Measurements from ENCODE around the gene LYSMD1.

The LYSMD1 gene

GRCh38 chr1:151132335-151133017 is 33.2 kb downstream of the LYSMD1 start:
- TF ChIP-seq ESRRG (CRISPR knock-in tag; IDR thresholded peaks at IDR 0.05), result no peak
- no peak for TF ChIP-seq ZNF8 (CRISPR knock-in tag; IDR thresholded peaks at IDR 0.05)
- no peak for TF ChIP-seq ZC3H10 (CRISPR knock-in tag; IDR thresholded peaks at IDR 0.05)
- TF ChIP-seq PPARA (CRISPR knock-in tag; IDR thresholded peaks at IDR 0.05; ENCODE audit: borderline replicate concordance), result no peak
- ATAC-seq, result no peak

DNA sequence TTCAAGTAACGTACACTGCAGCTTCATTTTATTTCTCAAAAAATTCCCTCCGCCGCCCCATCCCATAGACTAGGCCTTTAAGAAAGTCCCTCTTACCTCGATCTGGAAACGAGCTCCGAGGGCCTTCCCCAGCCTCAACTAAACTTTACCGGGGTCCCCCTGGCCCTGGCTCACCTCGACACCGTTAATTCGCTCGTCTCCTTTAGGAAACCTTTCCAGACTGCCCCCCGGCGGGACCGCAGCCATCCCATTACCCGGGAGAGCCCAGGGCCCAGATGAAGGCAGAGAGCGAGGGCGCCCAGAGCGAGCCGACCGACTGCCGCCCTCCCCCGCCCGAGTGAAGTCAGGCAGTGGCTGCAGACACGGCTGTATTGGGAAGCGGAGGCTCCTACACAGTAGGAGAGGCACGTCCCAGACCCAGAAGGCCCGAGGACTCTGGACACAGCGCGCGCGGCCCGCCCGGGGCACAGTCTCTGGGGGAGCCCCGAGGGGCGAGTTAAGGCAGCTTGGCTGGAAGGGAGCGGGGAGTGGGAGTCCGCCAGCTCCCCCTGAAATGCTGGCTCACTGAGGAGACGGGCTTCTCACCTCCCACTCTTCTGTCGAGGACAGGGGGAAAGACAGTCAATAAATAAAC is 33.9 kb downstream of the LYSMD1 start:
- TF ChIP-seq POU6F1 (CRISPR knock-in tag; IDR thresholded peaks at IDR 0.05; ENCODE audit: borderline replicate concordance, low read depth), result no peak
- no peak for TF ChIP-seq ISL1 (CRISPR knock-in tag; IDR thresholded peaks at IDR 0.05)
- TF ChIP-seq ARNTL (CRISPR knock-in tag; IDR thresholded peaks at IDR 0.05; ENCODE audit: borderline replicate concordance, low read depth), result no peak
- TF ChIP-seq ZNF8 (CRISPR knock-in tag; IDR thresholded peaks at IDR 0.05), result no peak
- ATAC-seq, result no peak

- no peak for ATAC-seq
Measured at GRCh38 chr1:151130987-151131586, 34.6 kb downstream of the LYSMD1 start.

DNA sequence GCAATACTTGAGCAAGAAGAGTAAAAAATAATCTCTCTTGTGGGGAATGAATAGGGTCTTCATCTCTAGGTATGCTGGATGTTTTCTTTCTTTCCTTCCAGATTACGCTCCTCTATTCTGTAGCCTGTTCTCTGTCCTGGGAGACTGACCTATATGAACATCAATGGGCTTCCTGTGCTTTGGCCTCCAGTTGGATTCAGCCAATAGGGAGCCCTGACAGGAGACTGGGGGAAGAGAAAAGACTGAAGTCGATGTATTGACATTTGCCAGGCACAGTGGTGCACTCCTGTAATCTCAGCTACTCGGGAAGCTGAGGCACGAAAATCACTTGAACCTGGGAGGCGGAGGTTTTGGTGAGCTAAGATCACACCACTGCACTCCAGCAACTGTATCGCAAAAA is 36.9 kb downstream of the LYSMD1 start:
- ATAC-seq, result no peak; the same call in 2 of the 3 replicates

More at GRCh38 chr1:151130987-151131586, 34.6 kb downstream of the LYSMD1 start:
- TF ChIP-seq GLIS3 (CRISPR knock-in tag; IDR thresholded peaks at IDR 0.05) (no peak), ZFP30 (CRISPR knock-in tag; IDR thresholded peaks at IDR 0.05) (no peak), OSR1 (CRISPR knock-in tag; IDR thresholded peaks at IDR 0.05) (no peak), PPARA (CRISPR knock-in tag; IDR thresholded peaks at IDR 0.05; ENCODE audit: borderline replicate concordance) (no peak), ZNF8 (CRISPR knock-in tag; IDR thresholded peaks at IDR 0.05) (no peak), ARNTL (CRISPR knock-in tag; IDR thresholded peaks at IDR 0.05; ENCODE audit: borderline replicate concordance, low read depth) (no peak), PATZ1 (CRISPR knock-in tag; IDR thresholded peaks at IDR 0.05; ENCODE audit: borderline replicate concordance) (no peak), CSRNP3 (CRISPR knock-in tag; IDR thresholded peaks at IDR 0.05) (no peak), CSDC2 (CRISPR knock-in tag; IDR thresholded peaks at IDR 0.05) (no peak), ZNF565 (CRISPR knock-in tag; conservative IDR thresholded peaks at IDR 0.05; ENCODE audit: low read depth) (no peak), ZC3H10 (CRISPR knock-in tag; IDR thresholded peaks at IDR 0.05) (no peak), ZNF70 (CRISPR knock-in tag; IDR thresholded peaks at IDR 0.05) (no peak), BACH2 (CRISPR knock-in tag; IDR thresholded peaks at IDR 0.05; ENCODE audit: borderline replicate concordance) (no peak), TCF4 (CRISPR knock-in tag; IDR thresholded peaks at IDR 0.05; ENCODE audit: borderline replicate concordance) (no peak), ESRRG (CRISPR knock-in tag; IDR thresholded peaks at IDR 0.05) (no peak)

More for the DNA sequence above, 36.9 kb downstream of the LYSMD1 start:
- TF ChIP-seq GLIS3 (CRISPR knock-in tag; IDR thresholded peaks at IDR 0.05) (no peak), ZNF70 (CRISPR knock-in tag; IDR thresholded peaks at IDR 0.05) (no peak), OSR1 (CRISPR knock-in tag; IDR thresholded peaks at IDR 0.05) (no peak), ZFP3 (CRISPR knock-in tag; IDR thresholded peaks at IDR 0.05) (no peak), TCF4 (CRISPR knock-in tag; IDR thresholded peaks at IDR 0.05; ENCODE audit: borderline replicate concordance) (no peak), ZFP30 (CRISPR knock-in tag; IDR thresholded peaks at IDR 0.05) (no peak), ARNTL (CRISPR knock-in tag; IDR thresholded peaks at IDR 0.05; ENCODE audit: borderline replicate concordance, low read depth) (no peak), ISL1 (CRISPR knock-in tag; IDR thresholded peaks at IDR 0.05) (no peak), CSRNP3 (CRISPR knock-in tag; IDR thresholded peaks at IDR 0.05) (no peak), ZNF8 (CRISPR knock-in tag; IDR thresholded peaks at IDR 0.05) (no peak), ZC3H10 (CRISPR knock-in tag; IDR thresholded peaks at IDR 0.05) (no peak), SNAI2 (CRISPR knock-in tag; IDR thresholded peaks at IDR 0.05) (no peak), ZNF565 (CRISPR knock-in tag; conservative IDR thresholded peaks at IDR 0.05; ENCODE audit: low read depth) (no peak)
- TF ChIP-seq, protein P1, sequence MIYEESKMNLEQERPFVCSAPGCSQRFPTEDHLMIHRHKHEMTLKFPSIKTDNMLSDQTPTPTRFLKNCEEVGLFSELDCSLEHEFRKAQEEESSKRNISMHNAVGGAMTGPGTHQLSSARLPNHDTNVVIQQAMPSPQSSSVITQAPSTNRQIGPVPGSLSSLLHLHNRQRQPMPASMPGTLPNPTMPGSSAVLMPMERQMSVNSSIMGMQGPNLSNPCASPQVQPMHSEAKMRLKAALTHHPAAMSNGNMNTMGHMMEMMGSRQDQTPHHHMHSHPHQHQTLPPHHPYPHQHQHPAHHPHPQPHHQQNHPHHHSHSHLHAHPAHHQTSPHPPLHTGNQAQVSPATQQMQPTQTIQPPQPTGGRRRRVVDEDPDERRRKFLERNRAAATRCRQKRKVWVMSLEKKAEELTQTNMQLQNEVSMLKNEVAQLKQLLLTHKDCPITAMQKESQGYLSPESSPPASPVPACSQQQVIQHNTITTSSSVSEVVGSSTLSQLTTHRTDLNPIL (CRISPR knock-in tag; IDR thresholded peaks at IDR 0.05; ENCODE audit: low read depth), result no peak

All from SK-N-SH treated with all-trans-retinoic acid at 6 μM for 48 hours (cell line).